Chondrocyte (in vitro differentiated cells): ENCODE data around the gene B4GALNT2. TPM values are rescaled to one million over a fixed set of nuclear protein-coding genes. Genes with fewer than 3 reads are reported as not detected.

Source experiments
- DNase-seq: peaks from one replicate; pipeline ENCODE4 v3.0.0; 2021; ENCODE audit warnings: mixed read lengths, low spot score
- H3K27ac Mint-ChIP-seq: one replicate; pipeline ENCODE4 v1.8.0; 2021; ENCODE audit warnings: mild to moderate bottlenecking, moderate library complexity, mixed read lengths; ENCODE audit not compliant: unreplicated experiment
- H3K27me3 Mint-ChIP-seq: 2 replicates; pipeline ENCODE4 v1.8.0; 2021; ENCODE audit warnings: low read depth, mixed read lengths
- H3K36me3 Mint-ChIP-seq: 2 replicates; pipeline ENCODE4 v1.8.0; 2021; ENCODE audit warnings: low read depth, mixed read lengths
- H3K4me1 Mint-ChIP-seq: 2 replicates; pipeline ENCODE4 v1.8.0; 2021; ENCODE audit warnings: low read depth, mild to moderate bottlenecking, mixed read lengths
- H3K4me3 Mint-ChIP-seq: one replicate; pipeline ENCODE4 v1.8.0; 2021; ENCODE audit warnings: mild to moderate bottlenecking, moderate library complexity, mixed read lengths; ENCODE audit not compliant: unreplicated experiment
- H3K9me3 Mint-ChIP-seq: 2 replicates; pipeline ENCODE4 v1.8.0; 2021; ENCODE audit warnings: low read depth, mixed read lengths
- total RNA-seq: library from RNA; stranded (reverse); gene quantifications from 3 replicates; pipeline ENCODE4 v1.2.1, GENCODE V29; 2021
- TF ChIP-seq, protein P1 (sequence below): fragments of 200-600 bp; sonication (generic); IDR thresholded peaks from 2 replicates; pipeline ENCODE4 v1.5.0; 2021; ENCODE audit warnings: antibody characterized with exemption, mild to moderate bottlenecking, moderate library complexity

Gene B4GALNT2
- total RNA-seq, 1 donor from 2014 or later: not detected

DNA sequence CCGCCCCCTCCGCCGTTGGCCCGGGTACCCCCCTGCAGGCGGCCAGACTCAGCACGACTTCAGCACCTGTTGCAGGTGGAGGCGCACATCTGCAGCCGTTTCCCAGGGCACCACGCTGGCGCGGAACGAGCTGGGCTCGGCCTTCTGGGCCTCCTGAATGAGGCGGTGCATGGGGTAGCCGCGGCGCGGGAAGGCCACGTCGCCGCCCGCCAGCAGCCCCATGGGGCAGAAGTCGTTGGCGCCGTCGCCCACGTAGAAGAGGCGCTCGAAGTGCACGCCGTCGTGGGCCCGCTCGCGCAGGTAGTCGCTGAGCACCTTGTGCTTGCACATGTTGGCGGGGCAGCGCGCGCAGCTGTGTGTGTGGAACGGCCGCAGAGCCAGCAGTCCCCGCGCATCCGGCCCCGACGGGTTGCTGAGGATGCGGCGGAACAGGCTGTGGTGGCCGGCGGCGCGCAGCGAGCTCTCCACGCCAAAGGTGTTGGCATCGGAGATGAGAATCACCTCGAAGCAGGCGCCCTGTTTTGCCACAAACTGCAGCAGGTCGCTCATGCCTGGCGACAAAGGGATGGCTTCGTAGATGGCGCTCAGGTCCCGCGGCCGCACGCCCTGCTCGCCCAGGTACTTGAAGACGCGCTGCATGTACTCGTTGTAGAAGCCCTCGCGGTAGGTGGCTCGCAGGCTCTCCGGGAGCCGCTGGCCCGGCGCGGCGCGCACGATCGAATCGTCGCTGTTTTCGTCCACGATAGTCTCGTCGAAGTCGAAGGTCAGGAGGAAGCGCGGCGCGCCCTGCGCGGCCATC, 91.8 kb downstream of the B4GALNT2 start:
- Mint-ChIP-seq H3K9me3 (no peaks in the 10 kb centered on the region), H3K27ac (no peak overlapping the region)

DNA sequence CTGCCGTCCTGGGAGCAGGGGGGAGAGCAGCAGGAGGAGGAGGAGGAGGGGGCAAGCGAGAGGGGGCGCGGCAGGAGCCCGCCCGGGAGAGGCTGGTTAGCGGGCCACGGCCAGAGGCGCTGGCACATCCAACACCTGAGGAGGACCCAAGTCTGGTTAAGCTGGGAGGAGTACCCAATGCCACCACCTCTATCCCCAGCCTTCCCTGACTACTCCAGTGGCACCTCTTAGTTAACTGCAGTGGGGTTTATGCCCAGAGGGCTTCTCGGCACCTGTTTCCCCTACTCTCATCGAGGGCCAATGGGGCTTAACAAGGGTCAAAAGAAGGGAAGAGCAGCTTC, 92.4 kb downstream of the B4GALNT2 start:
- DNase-seq: no peak
- TF ChIP-seq, protein P1, sequence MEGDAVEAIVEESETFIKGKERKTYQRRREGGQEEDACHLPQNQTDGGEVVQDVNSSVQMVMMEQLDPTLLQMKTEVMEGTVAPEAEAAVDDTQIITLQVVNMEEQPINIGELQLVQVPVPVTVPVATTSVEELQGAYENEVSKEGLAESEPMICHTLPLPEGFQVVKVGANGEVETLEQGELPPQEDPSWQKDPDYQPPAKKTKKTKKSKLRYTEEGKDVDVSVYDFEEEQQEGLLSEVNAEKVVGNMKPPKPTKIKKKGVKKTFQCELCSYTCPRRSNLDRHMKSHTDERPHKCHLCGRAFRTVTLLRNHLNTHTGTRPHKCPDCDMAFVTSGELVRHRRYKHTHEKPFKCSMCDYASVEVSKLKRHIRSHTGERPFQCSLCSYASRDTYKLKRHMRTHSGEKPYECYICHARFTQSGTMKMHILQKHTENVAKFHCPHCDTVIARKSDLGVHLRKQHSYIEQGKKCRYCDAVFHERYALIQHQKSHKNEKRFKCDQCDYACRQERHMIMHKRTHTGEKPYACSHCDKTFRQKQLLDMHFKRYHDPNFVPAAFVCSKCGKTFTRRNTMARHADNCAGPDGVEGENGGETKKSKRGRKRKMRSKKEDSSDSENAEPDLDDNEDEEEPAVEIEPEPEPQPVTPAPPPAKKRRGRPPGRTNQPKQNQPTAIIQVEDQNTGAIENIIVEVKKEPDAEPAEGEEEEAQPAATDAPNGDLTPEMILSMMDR: no peak
- Mint-ChIP-seq H3K4me3 (peak overlapping the region; percentile 47), H3K36me3 (no peaks in the 10 kb centered on the region), H3K4me1 (peaks cover 15% of the 10 kb centered on the region), H3K9me3 (no peaks in the 10 kb centered on the region), H3K27me3 (peaks cover 53% of the 10 kb centered on the region), H3K27ac (no peak overlapping the region)

More for the DNA sequence above, 91.8 kb downstream of the B4GALNT2 start:
- Mint-ChIP-seq H3K4me1 (peaks cover 12% of the 10 kb centered on the region), H3K27me3 (peaks cover 53% of the 10 kb centered on the region), H3K4me3 (peak overlapping the region; percentile 51), H3K36me3 (no peaks in the 10 kb centered on the region)
- no peak for DNase-seq
- TF ChIP-seq, protein P1: no peak

DNA sequence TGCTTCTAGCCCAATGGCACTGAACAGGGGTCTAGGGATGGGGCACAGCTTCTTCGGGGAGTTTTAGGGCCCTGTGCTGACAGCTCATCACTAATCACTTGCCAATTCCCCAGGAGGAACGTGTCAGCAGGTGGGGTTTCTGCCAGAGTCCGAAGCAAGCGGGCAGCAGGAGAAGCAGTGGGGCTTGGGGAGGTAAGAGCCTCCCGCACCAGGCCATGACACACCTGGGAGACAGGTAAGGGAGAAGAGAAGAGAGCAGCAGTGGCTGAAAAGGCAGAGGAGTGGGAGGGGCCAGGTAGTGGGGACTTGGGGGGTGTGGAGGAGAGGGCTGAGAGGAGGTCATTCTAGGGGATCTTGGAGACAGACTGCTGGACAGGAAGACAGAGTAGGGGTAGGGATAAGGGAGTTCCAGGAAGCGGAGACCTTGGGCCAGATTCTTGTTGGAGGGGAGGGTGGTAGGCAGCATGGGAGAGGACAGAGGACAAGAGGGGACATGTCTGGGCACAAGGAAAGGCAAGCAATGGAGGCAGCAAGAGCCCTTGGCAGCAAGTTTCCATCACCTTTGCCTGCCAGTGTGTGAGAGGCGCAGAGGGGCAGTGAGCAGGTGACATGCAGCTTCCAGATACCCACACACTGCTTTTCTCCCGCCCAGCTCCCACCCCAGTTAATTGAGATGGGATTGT, 93.1 kb downstream of the B4GALNT2 start:
- Mint-ChIP-seq H3K4me1 (peaks cover 15% of the 10 kb centered on the region), H3K27ac (no peak overlapping the region), H3K4me3 (no peak overlapping the region), H3K27me3 (peaks cover 53% of the 10 kb centered on the region), H3K9me3 (no peaks in the 10 kb centered on the region), H3K36me3 (no peaks in the 10 kb centered on the region)
- DNase-seq: no peak
- TF ChIP-seq, protein P1: no peak

Other genes with a start within 250 kb of the B4GALNT2 start
- 39.2 to 78.0 TPM (median 39.4 TPM) in 3 replicates for gene ATP5MC1, start 240.0 kb upstream of the B4GALNT2 start, total RNA-seq
- gene UBE2Z, start 224.4 kb upstream of the B4GALNT2 start, total RNA-seq: 114 to 116 TPM (median 114 TPM) in 3 replicates
- gene SNF8, start 187.9 kb upstream of the B4GALNT2 start, total RNA-seq: 123 to 147 TPM (median 126 TPM) in 3 replicates
- gene GIP, start 164.2 kb upstream of the B4GALNT2 start, total RNA-seq: not detected in 3 replicates
- gene IGF2BP1, start 135.4 kb upstream of the B4GALNT2 start, total RNA-seq: 47.1 to 60.0 TPM (median 57.6 TPM) in 3 replicates
- gene GNGT2, start 77.8 kb downstream of the B4GALNT2 start, total RNA-seq: not detected in 3 replicates
- gene ABI3, start 77.9 kb downstream of the B4GALNT2 start, total RNA-seq: not detected in 3 replicates
- 0.36 TPM in 1 of 3 replicates, not detected in the others for gene PHOSPHO1, start 98.0 kb downstream of the B4GALNT2 start, total RNA-seq
- 45.0 to 59.3 TPM (median 48.0 TPM) in 3 replicates for gene ZNF652, start 229.5 kb downstream of the B4GALNT2 start, total RNA-seq